H1 (cell line): ENCODE results near the gene WDR12. TPM values are rescaled to one million over a fixed set of nuclear protein-coding genes. Genes with fewer than 3 reads are reported as not detected.

Experiments
- CTCF ChIA-PET: fragments of 300-600 bp; sonication (Branson Sonifier 250); formaldehyde crosslinking; loops from one replicate; lab custom pipeline; 2021; ENCODE audit not compliant: partially characterized antibody; lab: Charles Lee
- POLR2A ChIA-PET: fragments of 300-600 bp; sonication (Branson Sonifier 250); formaldehyde crosslinking; loops from one replicate; lab custom pipeline; 2021; ENCODE audit warnings: inconsistent platforms; ENCODE audit not compliant: partially characterized antibody; lab: Charles Lee
- DNase-seq, 2 experiments: peaks; one replicate each; pipeline versions ENCODE4 v3.0.0 to v3.0.0-alpha.2; 2010 to 2022; ENCODE audit warnings: low spot score in 2 of 2, low read depth in 1 of 2, mixed read lengths in 1 of 2
- FAIRE-seq: peaks from 2 replicates; lab custom pipeline; 2011; peaks lifted over from hg19 to GRCh38; lab: Jason Lieb, UNC
- H2AFZ ChIP-seq: 2 replicates; pipeline ENCODE4 v1.8.1; 2012; ENCODE audit warnings: low read length, inconsistent platforms
- H2AK5ac ChIP-seq: 2 replicates; pipeline ENCODE4 v1.6.1; 2013; ENCODE audit warnings: low read depth, low read length
- H2BK120ac ChIP-seq: replicated peaks from 2 replicates; pipeline ENCODE3; 2013; ENCODE audit warnings: low read depth, low read length, inconsistent platforms
- H2BK12ac ChIP-seq: 2 replicates; pipeline ENCODE4 v1.6.1; 2013; ENCODE audit warnings: low read depth, low read length
- H2BK15ac ChIP-seq: 2 replicates; pipeline ENCODE4 v1.6.1; 2013; ENCODE audit warnings: low read length
- H2BK20ac ChIP-seq: 2 replicates; pipeline ENCODE4 v1.6.1; 2013; ENCODE audit warnings: low read length
- H2BK5ac ChIP-seq: 2 replicates; pipeline ENCODE4 v1.6.1; 2013; ENCODE audit warnings: low read depth, low read length
- H3K14ac ChIP-seq: 2 replicates; pipeline ENCODE4 v1.6.1; 2013; ENCODE audit warnings: inconsistent platforms; ENCODE audit not compliant: insufficient read length
- H3K18ac ChIP-seq: 2 replicates; pipeline ENCODE4 v1.6.1; 2013; ENCODE audit warnings: low read length; ENCODE audit errors: extremely low read depth
- H3K23ac ChIP-seq: 2 replicates; pipeline ENCODE4 v1.6.1; 2013; ENCODE audit warnings: inconsistent platforms; ENCODE audit not compliant: insufficient read length
- H3K23me2 ChIP-seq: 2 replicates; pipeline ENCODE4 v1.6.1; 2013; ENCODE audit warnings: low read depth, low read length
- H3K27ac ChIP-seq: 2 replicates; pipeline ENCODE4 v1.6.1; 2011; ENCODE audit warnings: low read depth, low read length, inconsistent platforms
- H3K27me3 ChIP-seq, 4 experiments: replicated peaks in 1 of 4; 1 replicate in 1 of 4; 2 replicates in 3 of 4; pipeline versions ENCODE4 v1.6.1 to v1.8.1; 2011 to 2013; ENCODE audit warnings: low read length in 3 of 4, mild to moderate bottlenecking in 3 of 4, inconsistent platforms in 2 of 4, mixed read lengths in 2 of 4, moderate library complexity in 1 of 4; ENCODE audit not compliant: control insufficient read depth in 3 of 4, insufficient read depth in 3 of 4; ENCODE audit errors: extremely low read depth in 1 of 4
- H3K36me3 ChIP-seq, 4 experiments: 2 replicates each; pipeline versions ENCODE4 v1.6.1 to v1.8.1; 2011 to 2013; ENCODE audit warnings: mild to moderate bottlenecking in 4 of 4, low read length in 3 of 4, moderate library complexity in 2 of 4, control low read depth in 1 of 4, inconsistent platforms in 1 of 4; ENCODE audit not compliant: insufficient read depth in 4 of 4, control insufficient read depth in 2 of 4
- H3K4ac ChIP-seq: replicated peaks from 2 replicates; pipeline ENCODE3; 2013; ENCODE audit warnings: low read length, low read depth, mixed read lengths, inconsistent platforms; ENCODE audit not compliant: insufficient read length
- H3K4me1 ChIP-seq, 4 experiments: replicated peaks in 1 of 4; 1 replicate in 1 of 4; 2 replicates in 3 of 4; pipeline versions ENCODE4 v1.6.1 to v1.8.1; 2011 to 2013; ENCODE audit warnings: low read length in 3 of 4, inconsistent platforms in 2 of 4, mixed read lengths in 1 of 4; ENCODE audit not compliant: insufficient read depth in 4 of 4, control insufficient read depth in 3 of 4
- H3K4me2 ChIP-seq, 2 experiments: 2 replicates each; pipeline versions ENCODE4 v1.6.1 to v1.8.1; 2011 to 2013; ENCODE audit warnings: low read depth in 2 of 2, low read length in 2 of 2, control low read depth in 1 of 2, inconsistent platforms in 1 of 2, mild to moderate bottlenecking in 1 of 2; ENCODE audit not compliant: insufficient read depth in 1 of 2
- H3K4me3 ChIP-seq, 4 experiments: fragments of 200-600, 300-600 bp in 1 of 4; sonication (generic), shearing (Covaris generic), sonication (Bioruptor Twin) in 1 of 4; 2 replicates each; pipeline versions ENCODE4 v1.5.1 to v1.8.1; 2011 to 2016; ENCODE audit warnings: low read length in 4 of 4, low read depth in 3 of 4, control low read depth in 2 of 4, inconsistent platforms in 2 of 4, mild to moderate bottlenecking in 2 of 4, mixed read lengths in 1 of 4, moderate library complexity in 1 of 4; ENCODE audit not compliant: insufficient read depth in 2 of 4; ENCODE audit errors: extremely low read depth in 1 of 4
- H3K56ac ChIP-seq: replicated peaks from 2 replicates; pipeline ENCODE3; 2013; ENCODE audit warnings: low read depth, mild to moderate bottlenecking, mixed read lengths, low read length, inconsistent platforms; ENCODE audit not compliant: insufficient read length
- H3K79me1 ChIP-seq: 2 replicates; pipeline ENCODE4 v1.6.1; 2013; ENCODE audit warnings: low read depth, low read length, control low read depth
- H3K79me2 ChIP-seq, 2 experiments: 2 replicates each; pipeline versions ENCODE4 v1.6.1 to v1.8.1; 2012 to 2013; ENCODE audit warnings: low read length in 2 of 2, mild to moderate bottlenecking in 2 of 2, inconsistent platforms in 1 of 2; ENCODE audit not compliant: insufficient read depth in 2 of 2, control insufficient read depth in 1 of 2
- H3K9ac ChIP-seq, 4 experiments: replicated peaks in 1 of 4; 1 replicate in 1 of 4; 2 replicates in 3 of 4; pipeline versions ENCODE4 v1.6.1 to v1.8.1; 2011 to 2013; ENCODE audit warnings: low read depth in 3 of 4, low read length in 3 of 4, control low read depth in 2 of 4, mild to moderate bottlenecking in 2 of 4, moderate library complexity in 2 of 4, inconsistent platforms in 1 of 4; ENCODE audit errors: extremely low read depth in 1 of 4
- H3K9me3 ChIP-seq, 2 experiments: 2 replicates each; pipeline versions ENCODE4 v1.6.1 to v1.8.1; 2012 to 2013; ENCODE audit warnings: mild to moderate bottlenecking in 2 of 2, moderate library complexity in 2 of 2, control low read depth in 1 of 2, inconsistent platforms in 1 of 2, low read depth in 1 of 2, low read length in 1 of 2, mixed read lengths in 1 of 2; ENCODE audit not compliant: insufficient read depth in 2 of 2
- H4K20me1 ChIP-seq, 2 experiments: replicated peaks in 1 of 2; 2 replicates each; pipeline versions ENCODE3 to v1.8.1; 2011 to 2013; ENCODE audit warnings: inconsistent platforms in 2 of 2, low read length in 2 of 2, mild to moderate bottlenecking in 1 of 2; ENCODE audit not compliant: insufficient read depth in 2 of 2, control insufficient read depth in 1 of 2
- H4K5ac ChIP-seq: 2 replicates; pipeline ENCODE4 v1.6.1; 2013; ENCODE audit warnings: low read length, low read depth, mixed read lengths, inconsistent platforms; ENCODE audit not compliant: insufficient read length
- H4K8ac ChIP-seq: 2 replicates; pipeline ENCODE4 v1.8.0; 2013; ENCODE audit warnings: mild to moderate bottlenecking, moderate library complexity, low read length, inconsistent platforms; ENCODE audit not compliant: insufficient read depth; ENCODE audit errors: extremely low read depth
- H4K91ac ChIP-seq: replicated peaks from 2 replicates; pipeline ENCODE3; 2013; ENCODE audit warnings: low read length, mixed read lengths, inconsistent platforms; ENCODE audit not compliant: insufficient read length
- ASH2L ChIP-seq: fragments of 200-600, 300-600 bp; sonication (generic); IDR thresholded peaks from one replicate; pipeline ENCODE4 v1.7.1; 2017; ENCODE audit warnings: low read length
- ATF3 ChIP-seq: IDR thresholded peaks from 2 replicates; pipeline ENCODE4 v1.6.1; 2011; ENCODE audit warnings: low read depth, mild to moderate bottlenecking, low read length; ENCODE audit not compliant: insufficient read depth
- BRCA1 ChIP-seq: IDR thresholded peaks from 2 replicates; pipeline ENCODE4 v1.6.1; 2012; ENCODE audit warnings: low read depth, low read length, improper control_type of control experiment
- CBX5 ChIP-seq: fragments of 300-800, 300-1000 bp; sonication (generic); IDR thresholded peaks from 2 replicates; pipeline ENCODE4 v1.7.1; 2016; ENCODE audit warnings: antibody characterized with exemption, low read length, low read depth
- CREB1 ChIP-seq: IDR thresholded peaks from 2 replicates; pipeline ENCODE4 v1.6.1; 2012; ENCODE audit warnings: inconsistent platforms
- E2F6 ChIP-seq: IDR thresholded peaks from 2 replicates; pipeline ENCODE4 v1.6.1; 2012; ENCODE audit warnings: inconsistent platforms
- EGR1 ChIP-seq: IDR thresholded peaks from 2 replicates; pipeline ENCODE4 v1.6.1; 2011; ENCODE audit warnings: low read depth, low read length, borderline replicate concordance
- GTF2F1 ChIP-seq: IDR thresholded peaks from 2 replicates; pipeline ENCODE4 v1.6.1; 2012; ENCODE audit warnings: low read depth, low read length, improper control_type of control experiment, borderline replicate concordance
- KDM1A ChIP-seq: fragments of 200-600, 300-600 bp; sonication (generic); IDR thresholded peaks from 2 replicates; pipeline ENCODE4 v1.7.1; 2016; ENCODE audit warnings: mild to moderate bottlenecking, low read length, borderline replicate concordance
- PHF8 ChIP-seq: fragments of 200-600 bp; sonication (generic); conservative IDR thresholded peaks from 2 replicates; pipeline ENCODE4 v1.7.1; 2012; ENCODE audit warnings: low read depth, mild to moderate bottlenecking, inconsistent platforms, low read length, moderate library complexity
- SIRT6 ChIP-seq: IDR thresholded peaks from one replicate; pipeline ENCODE4 v1.7.1; 2012; ENCODE audit warnings: low read length, inconsistent platforms
- SUZ12 ChIP-seq: fragments of 200-600 bp; sonication (generic); IDR thresholded peaks from 2 replicates; pipeline ENCODE4 v1.6.1; 2012; ENCODE audit warnings: mild to moderate bottlenecking, inconsistent platforms, low read length, moderate library complexity, mixed read lengths
- TAF7 ChIP-seq: optimal IDR thresholded peaks from 2 replicates; pipeline ENCODE3; 2011; ENCODE audit warnings: low read depth, mild to moderate bottlenecking, inconsistent platforms, low read length, moderate library complexity, borderline replicate concordance
- ZNF274 ChIP-seq: IDR thresholded peaks from 2 replicates; pipeline ENCODE4 v1.7.0; 2012; ENCODE audit warnings: low read length, borderline replicate concordance; ENCODE audit errors: extremely low read depth
- WGBS, 2 experiments: shearing (Covaris generic) in 1 of 2; methylation state at CpG; one replicate each; pipeline versions ENCODE4 v1.1.6 to v1.1.7; 2013 to 2015; ENCODE audit warnings: low lambda C conversion rate in 2 of 2, mixed read lengths in 2 of 2, inconsistent platforms in 1 of 2, low coverage in 1 of 2, missing lambda C conversion rate in 1 of 2; ENCODE audit not compliant: insufficient replicate concordance in 2 of 2, insufficient coverage in 1 of 2, insufficient read length in 1 of 2; ENCODE audit errors: extremely low coverage in 1 of 2, missing lambda C conversion rate in 1 of 2; 5-methylcytosine and 5-hydroxymethylcytosine counted together
- polyA plus RNA-seq, 7 experiments: library from polyadenylated mRNA; depleted of rRNA in 3 of 7; stranded (reverse) in 5 of 7; unstranded in 2 of 7; fragments of >200 nt in 5 of 7; fragments of 200-250 nt in 2 of 7; gene quantifications; 1 replicate in 5 of 7; 2 replicates in 1 of 7; 4 replicates in 1 of 7; pipeline versions ENCODE4 v1.2.1 to v1.2.3, GENCODE V29; 2011 to 2013; ENCODE audit warnings: missing spikeins in 2 of 7, mixed read lengths in 2 of 7
- total RNA-seq: library from RNA; stranded (reverse); fragmentation: NEBNext Ultra II Directional; extraction: Animal tissue kit (Norgen Biotek cat#: 25700); gene quantifications from 2 replicates; pipeline ENCODE4 v1.2.1, GENCODE V29; 2021

Gene WDR12
- total and polyA plus RNA-seq, 2 of the 8 experiments (the other 6 are each of a cell fraction or from before 2014, with no cell fraction given): 25.0 to 183 TPM

GRCh38 chr2:202858601-202859000, 52.9 kb downstream of the WDR12 start:
- H4K8ac ChIP-seq: no peak overlapping the region
- WGBS, 2 experiments: 88% methylated on average over 3 of the region's 3 CpGs; no CpG with 5 or more reads in 1 of the 2 experiments
- CTCF ChIA-PET: interaction anchor here (1.9 kb wide), 1 partner anchor 11 kb away, joined by 5 read pairs; no protein-coding TSS in a partner anchor
- no peak for TF ChIP-seq SUZ12
- TF ChIP-seq TAF7: no peak
- no peak for TF ChIP-seq EGR1
- no peak for TF ChIP-seq BRCA1
- TF ChIP-seq E2F6: no peak
- no peak for TF ChIP-seq ATF3
- TF ChIP-seq GTF2F1: no peak
- TF ChIP-seq ZNF274: no peak
- TF ChIP-seq ASH2L: no peak
- no peak for TF ChIP-seq KDM1A
- TF ChIP-seq SIRT6: no peak
- no peak for TF ChIP-seq CREB1
- no peak for TF ChIP-seq PHF8
- no peak for TF ChIP-seq CBX5

More at GRCh38 chr2:202858601-202859000, 52.9 kb downstream of the WDR12 start:
- H4K20me1 ChIP-seq: no peaks in the 10 kb centered on the region
- no peaks in the 10 kb centered on the region for H3K4me1 ChIP-seq
- no peak overlapping the region for H3K56ac ChIP-seq
- no peak overlapping the region for H2AFZ ChIP-seq
- H3K27me3 ChIP-seq: no peaks in the 10 kb centered on the region
- POLR2A ChIA-PET: no interaction called here
- no peak overlapping the region for H2BK120ac ChIP-seq
- H3K9me3 ChIP-seq: no peaks in the 10 kb centered on the region
- no peak overlapping the region for H2AK5ac ChIP-seq
- H3K23ac ChIP-seq: no peak overlapping the region
- no peaks in the 10 kb centered on the region for H3K23me2 ChIP-seq
- no peak overlapping the region for H2BK20ac ChIP-seq
- no peaks in the 10 kb centered on the region for H3K79me2 ChIP-seq
- no peak overlapping the region for H4K91ac ChIP-seq
- no peaks in the 10 kb centered on the region for H3K36me3 ChIP-seq
- no peak overlapping the region for H3K27ac ChIP-seq
- H3K14ac ChIP-seq: no peak overlapping the region
- DNase-seq (no peak), FAIRE-seq (no peak)
- no peak overlapping the region for H2BK15ac ChIP-seq
- H3K4me3 ChIP-seq: no peak overlapping the region
- H3K79me1 ChIP-seq: no peaks in the 10 kb centered on the region
- no peak overlapping the region for H4K5ac ChIP-seq
- no peak overlapping the region for H2BK12ac ChIP-seq
- no peak overlapping the region for H3K9ac ChIP-seq
- H3K4ac ChIP-seq: no peak overlapping the region
- H3K4me2 ChIP-seq: no peak overlapping the region
- no peak overlapping the region for H3K18ac ChIP-seq
- no peak overlapping the region for H2BK5ac ChIP-seq
